ENCODE results near the gene NARS2.

DNA sequence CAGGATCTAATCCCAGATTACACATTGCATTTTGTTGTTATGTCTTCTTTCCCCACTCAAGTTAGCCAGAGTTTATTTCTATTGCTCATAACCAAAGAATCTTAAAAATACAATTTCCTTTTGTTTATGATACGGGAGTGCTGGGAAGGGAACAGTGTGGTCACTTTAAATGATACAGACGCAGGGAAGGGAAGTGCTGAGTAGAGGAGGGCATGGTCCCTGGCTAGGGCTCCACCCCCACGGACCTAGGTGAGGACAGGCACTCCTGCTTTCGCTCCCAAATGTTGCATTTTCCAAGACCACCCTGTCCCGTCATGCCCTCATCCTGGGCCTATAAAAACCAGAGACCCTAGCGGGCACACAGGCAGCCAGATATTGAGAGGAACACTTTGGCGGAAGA is 30.6 kb upstream of the NARS2 start:
- TF ChIP-seq PAX5 (IDR thresholded peaks at IDR 0.05; ENCODE audit: borderline replicate concordance, low read depth, low read length) (no peak), CTCF (IDR thresholded peaks at IDR 0.05 in 2 of 3, conservative IDR thresholded peaks at IDR 0.05 in 1 of 3; ENCODE audit: control insufficient read depth in 2 of 3, extremely low read depth in 1 of 3, insufficient read depth in 1 of 3, low read depth in 3 of 3, low read length in 3 of 3) (no peak), TAF1 (IDR thresholded peaks at IDR 0.05; ENCODE audit: borderline replicate concordance, low read depth, low read length) (no peak), SKIL (IDR thresholded peaks at IDR 0.05; ENCODE audit: low read depth, poor library complexity, severe bottlenecking) (no peak), MAX (IDR thresholded peaks at IDR 0.05; ENCODE audit: low read depth, low read length) (no peak), IKZF1 (conservative IDR thresholded peaks at IDR 0.05) (no peak), DPF2 (IDR thresholded peaks at IDR 0.05) (no peak)
